IMR-90 (cell line): ENCODE measurements around the gene CREG1. TPM values are rescaled to one million over a fixed set of nuclear protein-coding genes. Genes with fewer than 3 reads are reported as not detected.

Experiments
- ATAC-seq: fragments of 200-7000 bp; cut with Tn5 transposase; 2 replicates; pipeline ENCODE4 v1.9.1; 2020; ENCODE audit warnings: low read depth, mild to moderate bottlenecking, moderate library complexity
- BruUV-seq: library from RNA; stranded (reverse); fragments of 400-500 nt; replicated peaks from 2 replicates; lab custom pipeline; 2021; lab: Mats Ljungman, UMichigan
- CTCF ChIA-PET: fragments of 300-600 bp; formaldehyde crosslinking; extraction: SDS; loops from one replicate; lab custom pipeline; 2021; ENCODE audit warnings: antibody characterized with exemption; lab: Yijun Ruan, JAX
- POLR2A ChIA-PET: fragments of 300-600 bp; sonication (Branson Sonifier 250); formaldehyde crosslinking; loops from one replicate; lab custom pipeline; 2022; ENCODE audit warnings: antibody characterized with exemption; ENCODE audit not compliant: unreplicated experiment; lab: Charles Lee
- DNase-seq: peaks from one replicate; pipeline ENCODE4 v3.0.0; 2013
- H2AFZ ChIP-seq: replicated peaks from 2 replicates; pipeline ENCODE3; 2013; ENCODE audit warnings: low read length, mild to moderate bottlenecking; ENCODE audit not compliant: poor library complexity
- H2AK5ac ChIP-seq: 2 replicates; pipeline ENCODE4 v1.6.1; 2013; ENCODE audit warnings: low read depth, low read length, inconsistent platforms
- H2AK9ac ChIP-seq: replicated peaks from 2 replicates; pipeline ENCODE3; 2013; ENCODE audit warnings: mild to moderate bottlenecking, low read depth, low read length, moderate library complexity; ENCODE audit not compliant: poor library complexity
- H2BK120ac ChIP-seq: 2 replicates; pipeline ENCODE4 v1.6.1; 2013; ENCODE audit warnings: low read depth, low read length, inconsistent platforms
- H2BK15ac ChIP-seq: 3 replicates; pipeline ENCODE4 v1.6.1; 2013; ENCODE audit warnings: low read depth, low read length, inconsistent platforms
- H2BK20ac ChIP-seq: 2 replicates; pipeline ENCODE4 v1.6.1; 2013; ENCODE audit warnings: low read depth, mild to moderate bottlenecking, inconsistent platforms, low read length, moderate library complexity
- H2BK5ac ChIP-seq: 2 replicates; pipeline ENCODE4 v1.6.1; 2013; ENCODE audit warnings: mild to moderate bottlenecking, low read depth, low read length, inconsistent platforms; ENCODE audit not compliant: poor library complexity, severe bottlenecking
- H3K14ac ChIP-seq: replicated peaks from 2 replicates; pipeline ENCODE4 v1.6.1; 2013; ENCODE audit warnings: low read depth, low read length, inconsistent platforms
- H3K18ac ChIP-seq: 2 replicates; pipeline ENCODE4 v1.6.1; 2013; ENCODE audit warnings: low read depth, low read length, control low read depth
- H3K23ac ChIP-seq: 2 replicates; pipeline ENCODE4 v1.6.1; 2013; ENCODE audit warnings: low read depth, low read length, inconsistent platforms
- H3K27ac ChIP-seq: 2 replicates; pipeline ENCODE4 v1.5.1; 2013; ENCODE audit warnings: mild to moderate bottlenecking, control low read depth, low read length; ENCODE audit not compliant: insufficient read depth
- H3K27me3 ChIP-seq: 2 replicates; pipeline ENCODE4 v1.6.1; 2013; ENCODE audit warnings: low read length; ENCODE audit not compliant: control insufficient read depth, insufficient read depth
- H3K36me3 ChIP-seq: 2 replicates; pipeline ENCODE4 v1.6.1; 2013; ENCODE audit warnings: low read length, mixed read lengths; ENCODE audit not compliant: control insufficient read depth, insufficient read depth
- H3K4ac ChIP-seq: 2 replicates; pipeline ENCODE4 v1.6.1; 2013; ENCODE audit warnings: low read depth, low read length, inconsistent platforms
- H3K4me1 ChIP-seq: 2 replicates; pipeline ENCODE4 v1.6.1; 2013; ENCODE audit warnings: low read length, mixed read lengths; ENCODE audit not compliant: control insufficient read depth, insufficient read depth
- H3K4me2 ChIP-seq: 2 replicates; pipeline ENCODE4 v1.6.1; 2013; ENCODE audit warnings: low read depth, mild to moderate bottlenecking, control low read depth, low read length, moderate library complexity
- H3K4me3 ChIP-seq: 2 replicates; pipeline ENCODE4 v1.5.1; 2013; ENCODE audit warnings: low read depth, mild to moderate bottlenecking, control low read depth, low read length, moderate library complexity; ENCODE audit not compliant: insufficient read depth
- H3K56ac ChIP-seq: 2 replicates; pipeline ENCODE4 v1.6.1; 2013; ENCODE audit warnings: low read length, inconsistent platforms; ENCODE audit not compliant: insufficient read depth; ENCODE audit errors: extremely low read depth
- H3K79me1 ChIP-seq, 2 experiments: 2 replicates each; pipeline ENCODE4 v1.6.1; 2013; ENCODE audit warnings: low read length in 2 of 2, inconsistent platforms in 1 of 2, low read depth in 1 of 2
- H3K9ac ChIP-seq: 2 replicates; pipeline ENCODE4 v1.6.1; 2013; ENCODE audit warnings: low read depth, low read length, control low read depth
- H3K9me1 ChIP-seq: 2 replicates; pipeline ENCODE4 v1.6.1; 2013; ENCODE audit warnings: low read length, inconsistent platforms; ENCODE audit not compliant: insufficient read depth
- H3K9me3 ChIP-seq: 2 replicates; pipeline ENCODE4 v1.6.1; 2013; ENCODE audit warnings: low read length; ENCODE audit not compliant: control insufficient read depth, insufficient read depth
- H4K20me1 ChIP-seq: 2 replicates; pipeline ENCODE4 v1.6.1; 2013; ENCODE audit warnings: low read length, inconsistent platforms; ENCODE audit not compliant: insufficient read depth
- H4K5ac ChIP-seq: 2 replicates; pipeline ENCODE4 v1.6.1; 2013; ENCODE audit warnings: mild to moderate bottlenecking, low read depth, low read length, control low read depth
- H4K8ac ChIP-seq, 2 experiments: 2 replicates each; pipeline ENCODE4 v1.6.1; 2013; ENCODE audit warnings: low read depth in 2 of 2, low read length in 2 of 2, control low read depth in 1 of 2, inconsistent platforms in 1 of 2
- H4K91ac ChIP-seq: 2 replicates; pipeline ENCODE4 v1.6.1; 2013; ENCODE audit warnings: low read depth, low read length, inconsistent platforms; ENCODE audit not compliant: insufficient read depth
- BHLHE40 ChIP-seq: fragments of 150-350 bp; IDR thresholded peaks from 2 replicates; pipeline ENCODE4 v1.6.1; 2016; ENCODE audit warnings: mild to moderate bottlenecking, low read depth, low read length
- CEBPB ChIP-seq: IDR thresholded peaks from 2 replicates; pipeline ENCODE4 v1.6.1; 2012; ENCODE audit warnings: low read depth, low read length, improper control_type of control experiment
- CHD1 ChIP-seq: IDR thresholded peaks from 2 replicates; pipeline ENCODE4 v1.6.1; 2012; ENCODE audit warnings: low read depth, low read length, improper control_type of control experiment
- ELK1 ChIP-seq: fragments of 150-350 bp; IDR thresholded peaks from 2 replicates; pipeline ENCODE4 v1.6.1; 2016; ENCODE audit warnings: low read depth, mild to moderate bottlenecking, low read length, moderate library complexity, borderline replicate concordance
- FOS ChIP-seq: fragments of 150-350 bp; IDR thresholded peaks from 2 replicates; pipeline ENCODE4 v1.6.1; 2016; ENCODE audit warnings: low read depth, low read length
- MAFK ChIP-seq: IDR thresholded peaks from 2 replicates; pipeline ENCODE4 v1.6.1; 2012; ENCODE audit warnings: low read depth, low read length, improper control_type of control experiment
- MAZ ChIP-seq: IDR thresholded peaks from 2 replicates; pipeline ENCODE4 v1.6.1; 2012; ENCODE audit warnings: low read depth, mild to moderate bottlenecking, low read length, improper control_type of control experiment, moderate library complexity, borderline replicate concordance
- MXI1 ChIP-seq: IDR thresholded peaks from 2 replicates; pipeline ENCODE4 v1.6.1; 2012; ENCODE audit warnings: low read depth, mild to moderate bottlenecking, low read length, moderate library complexity, borderline replicate concordance
- NFE2L2 ChIP-seq: fragments of 150-350 bp; IDR thresholded peaks from 2 replicates; pipeline ENCODE4 v1.6.1; 2016; ENCODE audit warnings: low read depth, mild to moderate bottlenecking, low read length
- POLR2A ChIP-seq: IDR thresholded peaks from 2 replicates; pipeline ENCODE4 v1.6.1; 2012; ENCODE audit warnings: mild to moderate bottlenecking, low read depth, low read length
- RAD21 ChIP-seq: IDR thresholded peaks from 2 replicates; pipeline ENCODE4 v1.6.1; 2012; ENCODE audit warnings: low read length, improper control_type of control experiment
- RCOR1 ChIP-seq: IDR thresholded peaks from 2 replicates; pipeline ENCODE4 v1.6.1; 2012; ENCODE audit warnings: mild to moderate bottlenecking, low read length, improper control_type of control experiment; ENCODE audit not compliant: insufficient replicate concordance
- RFX5 ChIP-seq: IDR thresholded peaks from 2 replicates; pipeline ENCODE4 v1.8.0; 2012; ENCODE audit warnings: low read depth, mild to moderate bottlenecking, low read length, moderate library complexity
- SMC3 ChIP-seq: fragments of 150-350 bp; IDR thresholded peaks from 2 replicates; pipeline ENCODE4 v1.6.1; 2016; ENCODE audit warnings: low read depth, mild to moderate bottlenecking, antibody characterized with exemption, low read length, moderate library complexity
- WGBS, 2 experiments: methylation state at CpG; one replicate each; pipeline versions ENCODE4 v1.1.5 to v1.1.7; 2013; ENCODE audit warnings: missing lambda C conversion rate in 2 of 2; ENCODE audit not compliant: insufficient read length in 1 of 2; ENCODE audit errors: extremely low coverage in 2 of 2; 5-methylcytosine and 5-hydroxymethylcytosine counted together
- dilution Hi-C: fragments of 300-500 bp; cut with HindIII; formaldehyde crosslinking; loops from one replicate; pipeline ENCODE4 v1.14.3; 2018; ENCODE audit warnings: low sequenced_read_pairs; ENCODE audit not compliant: unreplicated experiment
- in situ Hi-C: fragments of 300-500 bp; cut with MboI; formaldehyde crosslinking; loops from 3 replicates; pipeline ENCODE4 v1.14.3; 2019; ENCODE audit warnings: low sequenced_read_pairs, inconsistent platforms, mixed read lengths
- intact Hi-C: fragments of 100-400 bp; cut with micrococcal nuclease; formaldehyde crosslinking; loops from 2 replicates; pipeline ENCODE4 v1.10.0; 2022
- polyA plus RNA-seq, 3 experiments: library from polyadenylated mRNA; depleted of rRNA; stranded (reverse); fragments of >200 nt; gene quantifications; 2 replicates each; pipeline ENCODE4 v1.2.3, GENCODE V29; 2012; ENCODE audit warnings: low replicate concordance in 1 of 3
- total RNA-seq: library from RNA; depleted of rRNA; stranded (reverse); fragments of >200 nt; gene quantifications from 2 replicates; pipeline ENCODE4 v1.2.3, GENCODE V29; 2012
- TF ChIP-seq, protein P1 (sequence below): fragments of 150-350 bp; IDR thresholded peaks from 2 replicates; pipeline ENCODE4 v1.6.1; 2017; ENCODE audit warnings: mild to moderate bottlenecking, antibody characterized with exemption, low read length, low read depth
- TF ChIP-seq, protein P2 (sequence below): conservative IDR thresholded peaks from 2 replicates; pipeline ENCODE4 v1.5.1; 2012; ENCODE audit warnings: mild to moderate bottlenecking, low read depth, low read length, improper control_type of control experiment

Gene CREG1
- total and polyA plus RNA-seq, 2 of the 4 experiments (the other 2 are of a cell fraction) = 2.9 to 6.4 TPM

DNA sequence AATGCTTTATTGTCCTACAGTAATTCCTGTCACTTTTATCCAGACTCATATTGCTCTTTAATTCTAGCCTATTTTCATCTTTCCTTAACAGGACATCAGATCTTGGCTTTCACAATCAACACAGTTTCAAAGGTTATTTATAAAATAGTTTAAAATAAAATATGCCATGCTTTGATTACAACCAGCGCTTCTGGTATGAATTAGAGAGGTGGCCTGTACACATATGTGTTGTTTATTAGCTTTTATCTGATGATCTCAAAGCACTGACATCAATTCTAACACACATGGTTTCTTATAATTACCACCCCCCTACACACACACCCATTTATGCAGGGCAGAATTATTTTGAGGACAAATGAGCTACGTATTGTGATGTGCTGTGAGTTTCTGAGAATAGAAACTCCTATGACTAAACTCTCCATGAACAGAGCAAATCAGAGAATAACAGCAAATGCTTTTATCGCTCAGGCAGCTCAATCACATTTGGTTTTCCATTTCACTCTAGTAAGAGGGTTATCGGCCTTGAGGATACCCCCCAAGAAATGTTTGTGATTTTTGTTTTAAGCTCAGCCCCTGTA lies 53.2 kb downstream of the CREG1 start:
- H3K27me3 ChIP-seq = peaks cover 33% of the 10 kb centered on the region
- no peaks in the 10 kb centered on the region for H3K9me3 ChIP-seq
- H3K9ac ChIP-seq = no peak overlapping the region
- H3K9me1 ChIP-seq = no peaks in the 10 kb centered on the region
- ATAC-seq (no peak), DNase-seq (no peak)
- no peak overlapping the region for H3K18ac ChIP-seq
- H2AK5ac ChIP-seq = no peak overlapping the region
- no peaks in the 10 kb centered on the region for H3K4me1 ChIP-seq
- no peak overlapping the region for H3K14ac ChIP-seq
- H4K8ac ChIP-seq = no peak overlapping the region
- H3K56ac ChIP-seq = no peak overlapping the region
- H3K4ac ChIP-seq = no peak overlapping the region
- no peak overlapping the region for H3K4me3 ChIP-seq
- H2AK9ac ChIP-seq = no peak overlapping the region
- in situ Hi-C loops (no loop called here), dilution Hi-C loops (no loop called here), intact Hi-C loops (no loop called here)
- no peak overlapping the region for H2BK20ac ChIP-seq
- no peak overlapping the region for H4K91ac ChIP-seq
- TF ChIP-seq ELK1 (no peak), BHLHE40 (no peak), FOS (no peak), MAZ (no peak), MAFK (no peak), RCOR1 (no peak), SMC3 (no peak), CHD1 (no peak), RAD21 (no peak), NFE2L2 (no peak), MXI1 (no peak), CEBPB (no peak), RFX5 (no peak), POLR2A (no peak)
- TF ChIP-seq, protein P1, sequence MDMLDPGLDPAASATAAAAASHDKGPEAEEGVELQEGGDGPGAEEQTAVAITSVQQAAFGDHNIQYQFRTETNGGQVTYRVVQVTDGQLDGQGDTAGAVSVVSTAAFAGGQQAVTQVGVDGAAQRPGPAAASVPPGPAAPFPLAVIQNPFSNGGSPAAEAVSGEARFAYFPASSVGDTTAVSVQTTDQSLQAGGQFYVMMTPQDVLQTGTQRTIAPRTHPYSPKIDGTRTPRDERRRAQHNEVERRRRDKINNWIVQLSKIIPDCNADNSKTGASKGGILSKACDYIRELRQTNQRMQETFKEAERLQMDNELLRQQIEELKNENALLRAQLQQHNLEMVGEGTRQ = no peak
- TF ChIP-seq, protein P2, sequence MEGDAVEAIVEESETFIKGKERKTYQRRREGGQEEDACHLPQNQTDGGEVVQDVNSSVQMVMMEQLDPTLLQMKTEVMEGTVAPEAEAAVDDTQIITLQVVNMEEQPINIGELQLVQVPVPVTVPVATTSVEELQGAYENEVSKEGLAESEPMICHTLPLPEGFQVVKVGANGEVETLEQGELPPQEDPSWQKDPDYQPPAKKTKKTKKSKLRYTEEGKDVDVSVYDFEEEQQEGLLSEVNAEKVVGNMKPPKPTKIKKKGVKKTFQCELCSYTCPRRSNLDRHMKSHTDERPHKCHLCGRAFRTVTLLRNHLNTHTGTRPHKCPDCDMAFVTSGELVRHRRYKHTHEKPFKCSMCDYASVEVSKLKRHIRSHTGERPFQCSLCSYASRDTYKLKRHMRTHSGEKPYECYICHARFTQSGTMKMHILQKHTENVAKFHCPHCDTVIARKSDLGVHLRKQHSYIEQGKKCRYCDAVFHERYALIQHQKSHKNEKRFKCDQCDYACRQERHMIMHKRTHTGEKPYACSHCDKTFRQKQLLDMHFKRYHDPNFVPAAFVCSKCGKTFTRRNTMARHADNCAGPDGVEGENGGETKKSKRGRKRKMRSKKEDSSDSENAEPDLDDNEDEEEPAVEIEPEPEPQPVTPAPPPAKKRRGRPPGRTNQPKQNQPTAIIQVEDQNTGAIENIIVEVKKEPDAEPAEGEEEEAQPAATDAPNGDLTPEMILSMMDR = no peak
- WGBS, 2 experiments = no CpG with 5 or more reads among the region's 4 CpGs
- H3K4me2 ChIP-seq = no peak overlapping the region
- ChIA-PET POLR2A (no interaction called here), CTCF (no interaction called here)
- H3K23ac ChIP-seq = no peak overlapping the region
- H2BK5ac ChIP-seq = no peak overlapping the region
- no peaks in the 10 kb centered on the region for H4K20me1 ChIP-seq
- H2BK120ac ChIP-seq = no peak overlapping the region
- H2BK15ac ChIP-seq = no peak overlapping the region
- H2AFZ ChIP-seq = no peak overlapping the region
- no peak overlapping the region for H3K27ac ChIP-seq
- H3K36me3 ChIP-seq = no peaks in the 10 kb centered on the region
- no TSS peak for BruUV-seq
- no peak overlapping the region for H4K5ac ChIP-seq
- H3K79me1 ChIP-seq = no peaks in the 10 kb centered on the region
